Liver (tissue), 3 donors: ENCODE measurements around the gene TSPEAR.
A peak's percentile ranks its signal among the peaks of the same experiment; 100 is the strongest.

Source experiments
- ATF3 ChIP-seq: IDR thresholded peaks from 2 replicates; pipeline ENCODE4 v1.6.1; 2016; ENCODE audit warnings: antibody characterized with exemption
- JUND ChIP-seq, 2 donors: IDR thresholded peaks; 2 replicates each; pipeline ENCODE4 v1.6.1; 2016; ENCODE audit warnings: antibody characterized with exemption in 2 of 2
- RAD21 ChIP-seq, 2 donors: IDR thresholded peaks; 2 replicates each; pipeline ENCODE4 v1.6.1; 2016; ENCODE audit warnings: antibody characterized with exemption in 2 of 2, mild to moderate bottlenecking in 2 of 2
- YY1 ChIP-seq: IDR thresholded peaks from 2 replicates; pipeline ENCODE4 v1.6.1; 2016; ENCODE audit warnings: antibody characterized with exemption, mild to moderate bottlenecking
- TF ChIP-seq, protein P1 (sequence below): fragments of 150-350 bp; IDR thresholded peaks from 2 replicates; pipeline ENCODE4 v1.5.1; 2017; ENCODE audit warnings: improper control_type of control experiment, low read depth, low read length; ENCODE audit not compliant: missing input control
- donor health status: healthy.
- donor health status: healthy.

- TF ChIP-seq, protein P1, sequence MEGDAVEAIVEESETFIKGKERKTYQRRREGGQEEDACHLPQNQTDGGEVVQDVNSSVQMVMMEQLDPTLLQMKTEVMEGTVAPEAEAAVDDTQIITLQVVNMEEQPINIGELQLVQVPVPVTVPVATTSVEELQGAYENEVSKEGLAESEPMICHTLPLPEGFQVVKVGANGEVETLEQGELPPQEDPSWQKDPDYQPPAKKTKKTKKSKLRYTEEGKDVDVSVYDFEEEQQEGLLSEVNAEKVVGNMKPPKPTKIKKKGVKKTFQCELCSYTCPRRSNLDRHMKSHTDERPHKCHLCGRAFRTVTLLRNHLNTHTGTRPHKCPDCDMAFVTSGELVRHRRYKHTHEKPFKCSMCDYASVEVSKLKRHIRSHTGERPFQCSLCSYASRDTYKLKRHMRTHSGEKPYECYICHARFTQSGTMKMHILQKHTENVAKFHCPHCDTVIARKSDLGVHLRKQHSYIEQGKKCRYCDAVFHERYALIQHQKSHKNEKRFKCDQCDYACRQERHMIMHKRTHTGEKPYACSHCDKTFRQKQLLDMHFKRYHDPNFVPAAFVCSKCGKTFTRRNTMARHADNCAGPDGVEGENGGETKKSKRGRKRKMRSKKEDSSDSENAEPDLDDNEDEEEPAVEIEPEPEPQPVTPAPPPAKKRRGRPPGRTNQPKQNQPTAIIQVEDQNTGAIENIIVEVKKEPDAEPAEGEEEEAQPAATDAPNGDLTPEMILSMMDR: peak; percentile 78
- TF ChIP-seq ATF3 (no peak), RAD21 (IDR thresholded peaks at IDR 0.05) (peak; percentile 87 to 97), YY1 (no peak), JUND (IDR thresholded peaks at IDR 0.05) (no peak)
Measured at GRCh38 chr21:44510508-44511218, 200.7 kb downstream of the TSPEAR start.
